CD4-positive, alpha-beta memory T cell (primary cell): ENCODE measurements around the gene IFFO2. TPM values are rescaled to one million over a fixed set of nuclear protein-coding genes. Genes with fewer than 3 reads are reported as not detected.

Source experiments
- CTCF ChIA-PET: fragments of 350-600 bp; sonication (Branson Sonifier 250); formaldehyde crosslinking; loops from one replicate; lab custom pipeline; 2021; ENCODE audit warnings: inconsistent platforms; ENCODE audit not compliant: partially characterized antibody; lab: Charles Lee
- POLR2A ChIA-PET: fragments of 350-600 bp; sonication (Branson Sonifier 250); formaldehyde crosslinking; loops from one replicate; lab custom pipeline; 2021; ENCODE audit not compliant: partially characterized antibody; lab: Charles Lee
- DNase-seq, 5 donors: peaks; one replicate each; pipeline versions ENCODE4 v3.0.0 to v3.0.0-alpha.2; 2020 to 2022; ENCODE audit warnings: mixed read lengths in 1 of 5
- H3K27ac ChIP-seq: one replicate; pipeline ENCODE4 v1.7.0; 2013; ENCODE audit warnings: low read depth, low read length
- H3K27me3 ChIP-seq: 2 replicates; pipeline ENCODE4 v1.7.0; 2013; ENCODE audit warnings: mild to moderate bottlenecking, low read length, moderate library complexity; ENCODE audit not compliant: insufficient read depth
- H3K36me3 ChIP-seq: 2 replicates; pipeline ENCODE4 v1.7.0; 2013; ENCODE audit warnings: mild to moderate bottlenecking, low read length, moderate library complexity; ENCODE audit not compliant: insufficient read depth
- H3K4me1 ChIP-seq: 2 replicates; pipeline ENCODE4 v1.7.0; 2013; ENCODE audit warnings: mild to moderate bottlenecking, low read length, moderate library complexity; ENCODE audit not compliant: insufficient read depth
- H3K4me3 ChIP-seq, 2 donors: one replicate each; pipeline ENCODE4 v1.7.0; 2013; ENCODE audit warnings: low read length in 2 of 2, mild to moderate bottlenecking in 1 of 2
- H3K9me3 ChIP-seq, 2 donors: one replicate each; pipeline ENCODE4 v1.7.0; 2013; ENCODE audit warnings: low read length in 2 of 2, control low read depth in 1 of 2; ENCODE audit not compliant: control insufficient read depth in 1 of 2
- H3K27ac Mint-ChIP-seq, 7 donors: one replicate each; pipeline ENCODE4 v1.8.0; 2020 to 2021; ENCODE audit warnings: mixed read lengths in 7 of 7, mild to moderate bottlenecking in 6 of 7, inconsistent platforms in 3 of 7, moderate library complexity in 3 of 7
- H3K27me3 Mint-ChIP-seq, 2 donors: one replicate each; pipeline ENCODE4 v1.8.0; 2020 to 2021; ENCODE audit warnings: mixed read lengths in 2 of 2
- H3K36me3 Mint-ChIP-seq, 2 donors: one replicate each; pipeline ENCODE4 v1.8.0; 2020 to 2021; ENCODE audit warnings: mixed read lengths in 2 of 2, inconsistent platforms in 1 of 2, mild to moderate bottlenecking in 1 of 2
- H3K4me1 Mint-ChIP-seq, 4 donors: one replicate each; pipeline ENCODE4 v1.8.0; 2020 to 2021; ENCODE audit warnings: mixed read lengths in 4 of 4, mild to moderate bottlenecking in 1 of 4
- H3K4me3 Mint-ChIP-seq, 8 donors: one replicate each; pipeline ENCODE4 v1.8.0; 2020 to 2021; ENCODE audit warnings: mixed read lengths in 8 of 8, mild to moderate bottlenecking in 7 of 8, moderate library complexity in 6 of 8, inconsistent platforms in 3 of 8
- H3K9me3 Mint-ChIP-seq, 8 donors: one replicate each; pipeline ENCODE4 v1.8.0; 2020 to 2021; ENCODE audit warnings: mixed read lengths in 8 of 8, mild to moderate bottlenecking in 5 of 8, inconsistent platforms in 3 of 8, moderate library complexity in 1 of 8
- intact Hi-C: fragments of 100-400 bp; cut with micrococcal nuclease; formaldehyde crosslinking; loops from one replicate; pipeline ENCODE4 v1.15.1; 2023
- polyA plus RNA-seq, 2 donors: library from polyadenylated mRNA; unstranded; fragments of 300-500 nt; fragmentation: Illumina TruSeq; gene quantifications; one replicate each; pipeline ENCODE4 v1.2.3, GENCODE V29; 2021
- total RNA-seq, 2 experiments: library from RNA; stranded (reverse); gene quantifications; one replicate each; pipeline ENCODE4 v1.2.3, GENCODE V29; 2021

The IFFO2 gene
- total and polyA plus RNA-seq, 4 experiments from 2014 or later, result 1.3 to 41.3 (median 22.1) TPM

- intact Hi-C loops, result no loop called here
- Histone ChIP-seq H3K4me3 (no peak overlapping the region), H3K36me3 (no peaks in the 10 kb centered on the region), H3K9me3 (peaks cover 0 to 7% of the 10 kb centered on the region in 2 donors), H3K4me1 (no peaks in the 10 kb centered on the region), H3K27ac (no peak overlapping the region), H3K27me3 (no peaks in the 10 kb centered on the region)
- Mint-ChIP-seq H3K9me3 (peaks cover 0 to 29% (median 22%) of the 10 kb centered on the region in 8 donors), H3K27me3 (peaks cover 0 to 5% of the 10 kb centered on the region in 2 donors), H3K27ac (no peak overlapping the region), H3K4me3 (no peak overlapping the region), H3K36me3 (peaks cover 3 to 7% of the 10 kb centered on the region in 2 donors), H3K4me1 (peaks cover 0 to 5% (median 0%) of the 10 kb centered on the region in 4 donors)
- POLR2A ChIA-PET, result no interaction called here
- DNase-seq, result no peak
- CTCF ChIA-PET, result no interaction called here
Measured at GRCh38 chr1:18997508-18997907, 41.0 kb upstream of the IFFO2 start.

DNA sequence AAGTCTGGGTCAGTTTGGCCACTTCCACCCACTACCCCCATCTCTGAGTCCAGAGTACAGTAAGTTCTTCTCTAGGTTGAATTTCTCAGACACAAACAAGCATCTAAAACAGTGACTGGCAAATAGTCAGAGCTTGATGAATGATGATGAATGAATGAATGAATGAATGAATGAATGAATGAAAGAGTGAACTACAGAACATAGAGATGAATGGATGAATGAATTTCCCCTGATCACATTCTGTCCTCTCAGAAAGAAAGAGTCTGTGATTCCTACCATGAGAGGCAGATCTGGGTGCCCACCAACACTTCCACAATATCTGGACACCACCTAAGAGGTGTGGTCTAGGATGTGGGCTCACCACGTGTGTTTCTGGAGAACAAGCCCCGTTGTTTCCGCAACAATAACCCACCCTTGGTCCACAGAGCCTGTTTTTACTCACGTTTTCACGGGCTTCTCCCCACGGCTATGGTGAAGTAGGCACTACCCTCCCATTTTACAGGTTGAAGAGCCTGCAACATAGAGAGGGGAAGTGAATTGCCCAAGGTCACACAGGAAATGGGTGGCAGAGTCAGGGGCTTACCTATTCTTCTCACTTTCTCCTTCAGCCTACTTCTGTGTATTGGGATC, 40.2 kb upstream of the IFFO2 start:
- Mint-ChIP-seq H3K36me3 (peaks cover 3 to 7% of the 10 kb centered on the region in 2 donors), H3K4me3 (no peak overlapping the region), H3K9me3 (peaks cover 0 to 22% (median 17%) of the 10 kb centered on the region in 8 donors), H3K27ac (no peak overlapping the region), H3K4me1 (peaks cover 0 to 5% (median 0%) of the 10 kb centered on the region in 4 donors), H3K27me3 (peaks cover 0 to 5% of the 10 kb centered on the region in 2 donors)
- Histone ChIP-seq H3K4me3 (no peak overlapping the region), H3K27me3 (no peaks in the 10 kb centered on the region), H3K36me3 (no peaks in the 10 kb centered on the region), H3K27ac (no peak overlapping the region), H3K9me3 (peaks cover 0 to 7% of the 10 kb centered on the region in 2 donors), H3K4me1 (no peaks in the 10 kb centered on the region)
- intact Hi-C loops, result no loop called here
- DNase-seq, result no peak
- ChIA-PET CTCF (interaction anchor here (0.8 kb wide), 1 partner anchor 121 kb away, joined by 3 read pairs; no protein-coding TSS in a partner anchor), POLR2A (no interaction called here)

DNA sequence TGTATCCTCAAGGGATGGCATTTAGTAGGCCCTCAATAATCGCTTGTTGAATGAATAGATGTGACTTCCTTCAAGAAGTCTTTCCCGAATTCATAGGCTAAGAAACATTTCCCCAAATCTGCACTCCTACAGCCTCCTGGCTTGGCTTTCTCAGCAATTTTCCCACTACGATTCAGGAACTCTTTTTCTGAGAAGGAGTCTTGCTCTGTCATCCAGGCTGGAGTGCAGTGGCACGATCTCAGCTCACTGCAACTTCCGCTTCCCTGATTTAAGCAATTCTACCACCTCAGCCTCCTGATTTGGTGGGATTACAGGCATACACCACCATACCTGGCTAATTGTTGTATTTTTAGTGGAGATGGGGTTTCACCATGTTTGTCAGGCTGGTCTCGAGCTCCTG, 37.9 kb upstream of the IFFO2 start:
- ChIA-PET POLR2A (no interaction called here), CTCF (no interaction called here)
- no peaks in the 10 kb centered on the region for H3K36me3 ChIP-seq
- H3K27ac ChIP-seq, result no peak overlapping the region
- H3K27ac Mint-ChIP-seq, result no peak overlapping the region
- H3K4me1 ChIP-seq, result no peaks in the 10 kb centered on the region
- peaks cover 0 to 5% of the 10 kb centered on the region in 2 donors for H3K27me3 Mint-ChIP-seq
- no peaks in the 10 kb centered on the region for H3K36me3 Mint-ChIP-seq
- H3K9me3 Mint-ChIP-seq, result peaks cover 0 to 2% (median 0%) of the 10 kb centered on the region in 8 donors
- H3K4me3 Mint-ChIP-seq, result no peak overlapping the region
- H3K4me1 Mint-ChIP-seq, result peaks cover 0 to 5% (median 0%) of the 10 kb centered on the region in 4 donors
- no peak for DNase-seq
- intact Hi-C loops, result no loop called here
- H3K27me3 ChIP-seq, result no peaks in the 10 kb centered on the region
- no peak overlapping the region for H3K4me3 ChIP-seq
- H3K9me3 ChIP-seq, result no peaks in the 10 kb centered on the region

DNA sequence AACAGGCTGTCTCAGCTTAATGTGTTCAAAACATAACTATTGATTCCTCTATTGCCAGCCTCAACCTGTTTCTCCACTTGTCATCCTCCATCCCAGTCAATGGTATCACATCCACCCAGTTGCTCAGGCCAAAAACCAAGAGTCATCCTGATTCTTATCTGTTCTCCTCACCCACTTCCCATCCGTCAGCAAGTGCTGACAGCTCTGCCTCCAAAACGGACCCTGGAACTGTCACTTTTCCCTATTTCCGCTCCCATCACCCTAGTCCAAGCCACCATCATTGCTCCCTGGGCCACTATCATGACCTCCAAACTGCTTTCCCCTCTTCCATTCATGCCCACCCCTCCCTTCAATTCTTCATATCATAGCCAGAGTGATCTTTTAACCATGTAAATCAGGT, 36.2 kb upstream of the IFFO2 start:
- H3K4me3 ChIP-seq, result no peak overlapping the region
- ChIA-PET CTCF (no interaction called here), POLR2A (no interaction called here)
- no peak overlapping the region for H3K27ac ChIP-seq
- Mint-ChIP-seq H3K27me3 (peaks cover 0 to 5% of the 10 kb centered on the region in 2 donors), H3K4me3 (no peak overlapping the region), H3K4me1 (peaks cover 0 to 5% (median under 1%) of the 10 kb centered on the region in 4 donors), H3K9me3 (peaks cover 0 to 2% (median 0%) of the 10 kb centered on the region in 8 donors), H3K27ac (peak overlapping the region in 1 of 7 donors; percentile 44), H3K36me3 (no peaks in the 10 kb centered on the region)
- no peak for DNase-seq
- no peaks in the 10 kb centered on the region for H3K27me3 ChIP-seq
- intact Hi-C loops, result no loop called here
- no peaks in the 10 kb centered on the region for H3K4me1 ChIP-seq
- H3K36me3 ChIP-seq, result no peaks in the 10 kb centered on the region
- H3K9me3 ChIP-seq, result no peaks in the 10 kb centered on the region

DNA sequence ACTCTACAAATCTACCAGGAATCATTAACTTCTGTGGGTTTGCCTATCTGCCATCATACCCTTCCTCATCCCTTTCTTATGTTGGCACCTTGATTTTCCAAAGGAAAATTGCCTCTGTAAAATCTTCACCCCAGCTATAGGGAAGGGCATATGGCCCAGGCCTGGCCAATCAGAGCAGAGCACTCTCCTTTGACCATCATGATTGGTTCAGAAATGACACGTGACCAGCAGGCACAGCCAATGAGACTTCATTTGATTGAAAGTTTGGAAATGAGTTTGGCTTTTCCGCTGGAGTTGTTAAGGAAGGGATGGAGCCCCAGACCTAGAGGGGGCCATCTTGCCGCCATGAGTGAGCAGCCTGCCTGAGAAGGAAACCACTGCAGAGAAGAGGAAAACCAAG, 35.1 kb upstream of the IFFO2 start:
- no peak overlapping the region for H3K27ac ChIP-seq
- no peak overlapping the region for H3K4me3 Mint-ChIP-seq
- H3K36me3 Mint-ChIP-seq, result no peaks in the 10 kb centered on the region
- H3K4me1 ChIP-seq, result no peaks in the 10 kb centered on the region
- ChIA-PET CTCF (no interaction called here), POLR2A (no interaction called here)
- no peak overlapping the region for H3K4me3 ChIP-seq
- H3K27me3 ChIP-seq, result no peaks in the 10 kb centered on the region
- no peaks in the 10 kb centered on the region for H3K9me3 Mint-ChIP-seq
- no peaks in the 10 kb centered on the region for H3K9me3 ChIP-seq
- DNase-seq, result no peak
- peaks cover 0 to 3% (median under 1%) of the 10 kb centered on the region in 4 donors for H3K4me1 Mint-ChIP-seq
- H3K36me3 ChIP-seq, result no peaks in the 10 kb centered on the region
- H3K27ac Mint-ChIP-seq, result peak overlapping the region in 1 of 7 donors; percentile 31
- intact Hi-C loops, result no loop called here
- peaks cover 1 to 5% of the 10 kb centered on the region in 2 donors for H3K27me3 Mint-ChIP-seq

GRCh38 chr1:18989896-18990295, 33.4 kb upstream of the IFFO2 start:
- Histone ChIP-seq H3K9me3 (no peaks in the 10 kb centered on the region), H3K4me3 (no peak overlapping the region), H3K36me3 (no peaks in the 10 kb centered on the region), H3K27me3 (no peaks in the 10 kb centered on the region), H3K4me1 (no peaks in the 10 kb centered on the region), H3K27ac (no peak overlapping the region)
- Mint-ChIP-seq H3K4me1 (peaks cover 0 to 3% (median 0%) of the 10 kb centered on the region in 4 donors), H3K4me3 (no peak overlapping the region), H3K36me3 (no peaks in the 10 kb centered on the region), H3K27me3 (peaks cover 2 to 6% of the 10 kb centered on the region in 2 donors), H3K9me3 (no peaks in the 10 kb centered on the region), H3K27ac (no peak overlapping the region)
- DNase-seq, result no peak
- CTCF ChIA-PET, result interaction anchor here (0.9 kb wide), 1 partner anchor 17 kb away, joined by 3 read pairs; no protein-coding TSS in a partner anchor
- POLR2A ChIA-PET, result no interaction called here
- intact Hi-C loops, result no loop called here

DNA sequence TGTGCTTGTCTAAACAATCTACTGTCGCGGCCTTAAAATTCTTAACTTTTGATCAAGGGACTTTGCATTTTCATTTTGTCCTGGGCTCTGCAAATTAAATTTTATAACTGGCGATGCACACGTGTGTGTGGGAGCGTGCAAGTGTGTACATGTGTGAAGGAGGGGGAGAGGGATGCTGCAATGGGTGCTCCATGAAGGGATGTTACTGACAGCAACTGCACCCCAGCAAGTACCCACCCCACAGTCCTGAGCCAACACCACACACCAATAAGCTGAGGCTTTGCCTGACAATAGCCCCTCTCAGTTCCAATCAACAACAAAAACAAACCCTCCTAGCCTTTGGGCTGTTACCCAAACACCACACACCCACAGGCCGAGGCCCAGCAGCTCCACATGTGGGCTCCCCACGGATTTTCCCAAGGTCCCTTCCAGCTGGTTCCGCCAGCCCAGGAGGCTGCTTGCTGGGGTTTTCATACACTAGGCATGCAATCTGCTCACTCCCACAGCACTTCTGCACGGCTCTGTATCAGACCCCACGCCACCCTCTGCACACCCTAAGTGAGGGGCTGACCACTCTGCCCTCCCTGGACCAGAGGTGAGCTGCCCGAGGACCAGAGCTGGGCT, 32.8 kb upstream of the IFFO2 start:
- no peak for DNase-seq
- peaks cover 2 to 7% of the 10 kb centered on the region in 2 donors for H3K27me3 Mint-ChIP-seq
- intact Hi-C loops, result no loop called here
- H3K9me3 Mint-ChIP-seq, result no peaks in the 10 kb centered on the region
- Histone ChIP-seq H3K4me1 (no peaks in the 10 kb centered on the region), H3K27ac (no peak overlapping the region), H3K36me3 (no peaks in the 10 kb centered on the region), H3K4me3 (no peak overlapping the region), H3K9me3 (no peaks in the 10 kb centered on the region), H3K27me3 (no peaks in the 10 kb centered on the region)
- no peak overlapping the region for H3K4me3 Mint-ChIP-seq
- H3K4me1 Mint-ChIP-seq, result peaks cover 0 to 3% (median 0%) of the 10 kb centered on the region in 4 donors
- H3K36me3 Mint-ChIP-seq, result no peaks in the 10 kb centered on the region
- CTCF ChIA-PET, result no interaction called here
- POLR2A ChIA-PET, result no interaction called here
- H3K27ac Mint-ChIP-seq, result no peak overlapping the region
